Caco-2 (cell line): ENCODE measurements around the gene STUB1. TPM values are rescaled to one million over a fixed set of nuclear protein-coding genes. Genes with fewer than 3 reads are reported as not detected.
A peak's percentile ranks its signal among the peaks of the same experiment; 100 is the strongest.

Experiments
- BruUV-seq: library from RNA; stranded (reverse); fragments of 400-500 nt; replicated peaks from 2 replicates; lab custom pipeline; 2021; lab: Mats Ljungman, UMichigan
- CTCF ChIA-PET: fragments of 300-600 bp; sonication (Branson Sonifier 250); formaldehyde crosslinking; loops from one replicate; lab custom pipeline; 2022; ENCODE audit warnings: antibody characterized with exemption; lab: Charles Lee
- POLR2A ChIA-PET: fragments of 300-600 bp; sonication (Branson Sonifier 250); formaldehyde crosslinking; loops from one replicate; lab custom pipeline; 2022; ENCODE audit warnings: antibody characterized with exemption; lab: Charles Lee
- DNase-seq, 2 experiments: peaks; one replicate each; pipeline versions ENCODE4 v3.0.0 to v3.0.0-alpha.2; 2020 to 2022
- H3K27me3 ChIP-seq: replicated peaks from 2 replicates; pipeline ENCODE4 v1.6.0; 2011; ENCODE audit warnings: low read length; ENCODE audit not compliant: control insufficient read depth, insufficient read depth
- H3K36me3 ChIP-seq: 2 replicates; pipeline ENCODE4 v1.5.1; 2011; ENCODE audit warnings: low read length; ENCODE audit not compliant: control insufficient read depth, insufficient read depth
- H3K4me1 ChIP-seq: fragments of 250-450 bp; sonication (Bioruptor Pico); 2 replicates; pipeline ENCODE4 v1.5.1; 2020; ENCODE audit warnings: mild to moderate bottlenecking
- H3K4me3 ChIP-seq: 2 replicates; pipeline ENCODE4 v1.5.1; 2011; ENCODE audit warnings: low read depth, mild to moderate bottlenecking, control low read depth, low read length
- H3K9me3 ChIP-seq: fragments of 250-450 bp; sonication (Bioruptor Pico); 2 replicates; pipeline ENCODE4 v1.5.1; 2020; ENCODE audit warnings: mild to moderate bottlenecking, moderate library complexity
- H3K27ac Mint-ChIP-seq: one replicate; pipeline ENCODE4 v1.8.0; 2022; ENCODE audit warnings: mixed read lengths; ENCODE audit not compliant: unreplicated experiment
- H3K27me3 Mint-ChIP-seq: one replicate; pipeline ENCODE4 v1.8.0; 2022; ENCODE audit warnings: mixed read lengths; ENCODE audit not compliant: insufficient read depth, unreplicated experiment
- H3K36me3 Mint-ChIP-seq: one replicate; pipeline ENCODE4 v1.8.0; 2022; ENCODE audit warnings: mild to moderate bottlenecking, mixed read lengths; ENCODE audit not compliant: insufficient read depth, unreplicated experiment
- H3K4me1 Mint-ChIP-seq: one replicate; pipeline ENCODE4 v1.8.0; 2022; ENCODE audit warnings: low read depth, mixed read lengths; ENCODE audit not compliant: unreplicated experiment
- H3K4me3 Mint-ChIP-seq: one replicate; pipeline ENCODE4 v1.8.0; 2022; ENCODE audit warnings: mild to moderate bottlenecking, moderate library complexity, mixed read lengths; ENCODE audit not compliant: unreplicated experiment
- H3K9me3 Mint-ChIP-seq: one replicate; pipeline ENCODE4 v1.8.0; 2022; ENCODE audit warnings: mixed read lengths; ENCODE audit not compliant: unreplicated experiment
- CTCF ChIP-seq, 2 experiments: fragments of 200-600 bp in 1 of 2; IDR thresholded peaks; 1 replicate in 1 of 2; 2 replicates in 1 of 2; pipeline versions ENCODE4 v1.5.1 to v1.8.0; 2011 to 2022; ENCODE audit warnings: antibody characterized with exemption in 1 of 2, control low read depth in 1 of 2, inconsistent platforms in 1 of 2, low read depth in 1 of 2, low read length in 1 of 2, mild to moderate bottlenecking in 1 of 2, moderate library complexity in 1 of 2; ENCODE audit not compliant: insufficient read depth in 1 of 2, severe bottlenecking in 1 of 2, unreplicated experiment in 1 of 2
- intact Hi-C: fragments of 100-400 bp; cut with micrococcal nuclease; formaldehyde crosslinking; loops from one replicate; pipeline ENCODE4 v1.10.0; 2022; ENCODE audit not compliant: unreplicated experiment
- total RNA-seq: library from RNA; stranded (reverse); gene quantifications from 2 replicates; pipeline ENCODE4 v1.2.3, GENCODE V29; 2022

Gene STUB1
- total RNA-seq, 1 experiment from 2014 or later: 77.8 TPM

DNA sequence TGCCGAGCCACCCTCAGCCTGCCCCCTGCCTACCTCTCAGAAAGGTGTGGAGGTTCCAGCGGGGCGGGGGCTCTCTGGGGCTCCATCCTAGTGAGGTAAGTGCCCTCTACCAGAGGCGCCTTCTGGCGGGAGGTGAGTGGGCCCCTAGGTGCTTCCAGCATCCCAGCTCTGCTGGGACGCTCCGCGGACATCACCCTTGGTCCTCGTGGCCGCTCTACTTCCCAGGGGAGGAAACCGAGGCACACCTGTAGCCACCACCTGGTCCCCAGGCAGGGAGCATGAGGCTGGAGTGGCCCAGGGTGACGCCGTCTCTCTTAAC is 37.2 kb upstream of the STUB1 start:
- BruUV-seq: no TSS peak
- Mint-ChIP-seq H3K4me1 (no peaks in the 10 kb centered on the region), H3K4me3 (peak overlapping the region; percentile 75), H3K36me3 (peaks cover 18% of the 10 kb centered on the region), H3K27me3 (no peaks in the 10 kb centered on the region), H3K9me3 (no peaks in the 10 kb centered on the region), H3K27ac (no peak overlapping the region)
- Histone ChIP-seq H3K36me3 (no peaks in the 10 kb centered on the region; the same call in 1 of the 2 replicates), H3K4me3 (peak overlapping the region; percentile 85), H3K27me3 (no peaks in the 10 kb centered on the region), H3K9me3 (no peaks in the 10 kb centered on the region), H3K4me1 (peaks cover 6% of the 10 kb centered on the region)
- ChIA-PET CTCF (no interaction called here), POLR2A (no interaction called here)
- intact Hi-C loops: no loop called here
- no peak for DNase-seq
- no peak for TF ChIP-seq CTCF (IDR thresholded peaks at IDR 0.05; ENCODE audit: insufficient read depth in 1 of 2, low read depth in 1 of 2, low read length in 1 of 2, severe bottlenecking in 1 of 2, unreplicated experiment in 1 of 2)

- H3K4me3 Mint-ChIP-seq: peak overlapping the region; percentile 24
- CTCF ChIA-PET: no interaction called here
- H3K4me1 ChIP-seq: peaks cover 11% of the 10 kb centered on the region
- H3K4me1 Mint-ChIP-seq: no peaks in the 10 kb centered on the region
- BruUV-seq: no TSS peak
- H3K27me3 ChIP-seq: no peaks in the 10 kb centered on the region
- no peaks in the 10 kb centered on the region for H3K9me3 Mint-ChIP-seq
- H3K36me3 Mint-ChIP-seq: peaks cover 25% of the 10 kb centered on the region
- POLR2A ChIA-PET: no interaction called here
- DNase-seq: no peak
- H3K9me3 ChIP-seq: no peaks in the 10 kb centered on the region
- no peak for TF ChIP-seq CTCF (IDR thresholded peaks at IDR 0.05; ENCODE audit: insufficient read depth in 1 of 2, low read depth in 1 of 2, low read length in 1 of 2, severe bottlenecking in 1 of 2, unreplicated experiment in 1 of 2)
- H3K27me3 Mint-ChIP-seq: no peaks in the 10 kb centered on the region
- no peak overlapping the region for H3K27ac Mint-ChIP-seq
- H3K4me3 ChIP-seq: no peak overlapping the region
- H3K36me3 ChIP-seq: no peaks in the 10 kb centered on the region; the same call in 1 of the 2 replicates
- intact Hi-C loops: no loop called here
These were observed 35.7 kb upstream of the STUB1 start for GRCh38 chr16:644556-644955.

- ChIA-PET CTCF (no interaction called here), POLR2A (no interaction called here)
- no peaks in the 10 kb centered on the region for H3K4me1 Mint-ChIP-seq
- TF ChIP-seq CTCF (IDR thresholded peaks at IDR 0.05; ENCODE audit: insufficient read depth in 1 of 2, low read depth in 1 of 2, low read length in 1 of 2, severe bottlenecking in 1 of 2, unreplicated experiment in 1 of 2): no peak
- peaks cover 25% of the 10 kb centered on the region for H3K36me3 Mint-ChIP-seq
- H3K36me3 ChIP-seq: no peaks in the 10 kb centered on the region; the same call in 1 of the 2 replicates
- no peaks in the 10 kb centered on the region for H3K9me3 Mint-ChIP-seq
- H3K9me3 ChIP-seq: no peaks in the 10 kb centered on the region
- H3K27me3 Mint-ChIP-seq: no peaks in the 10 kb centered on the region
- intact Hi-C loops: no loop called here
- no peak overlapping the region for H3K4me3 Mint-ChIP-seq
- no peak for DNase-seq
- H3K4me1 ChIP-seq: peaks cover 17% of the 10 kb centered on the region
- no peak overlapping the region for H3K4me3 ChIP-seq
- BruUV-seq: no TSS peak
- no peak overlapping the region for H3K27ac Mint-ChIP-seq
- H3K27me3 ChIP-seq: no peaks in the 10 kb centered on the region
These were observed 34.1 kb upstream of the STUB1 start for GRCh38 chr16:645852-646678.
